ENCODE measurements around the gene OBSL1. TPM values are rescaled to one million over a fixed set of nuclear protein-coding genes. Genes with fewer than 3 reads are reported as not detected.

OBSL1 gene
- total RNA-seq, 3 donors from 2014 or later (not counting 1 experiment from before 2014, with no cell fraction given): 0.07 to 8.8 (median 0.32) TPM

DNA sequence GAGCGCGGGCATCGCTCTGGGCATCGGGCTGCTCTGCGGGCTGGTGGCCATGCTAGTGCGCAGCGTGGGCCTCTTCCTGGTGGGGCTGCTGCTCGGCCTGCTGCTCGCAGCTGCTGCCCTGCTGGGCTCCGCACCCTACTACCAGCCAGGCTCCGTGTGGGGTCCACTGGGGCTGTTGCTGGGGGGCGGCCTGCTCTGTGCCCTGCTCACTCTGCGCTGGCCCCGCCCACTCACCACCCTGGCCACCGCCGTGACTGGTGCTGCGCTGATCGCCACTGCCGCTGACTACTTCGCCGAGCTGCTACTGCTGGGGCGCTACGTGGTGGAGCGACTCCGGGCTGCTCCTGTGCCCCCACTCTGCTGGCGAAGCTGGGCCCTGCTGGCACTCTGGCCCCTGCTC, 23.7 kb downstream of the OBSL1 start:
- Mint-ChIP-seq H3K36me3 (no peaks in the 10 kb centered on the region), H3K9me3 (no peaks in the 10 kb centered on the region), H3K27ac (no peak overlapping the region), H3K4me3 (no peak overlapping the region), H3K27me3 (ENCODE audit: low read depth in 2 of 2) (peaks cover 6 to 37% of the 10 kb centered on the region in 2 donors), H3K4me1 (peaks cover 20 to 32% of the 10 kb centered on the region in 2 donors)
- 96% methylated on average over 26 of the region's 26 CpGs for WGBS (ENCODE audit: insufficient coverage)
- Histone ChIP-seq H3K4me3 (ENCODE audit: low read length) (no peak overlapping the region), H3K36me3 (ENCODE audit: control insufficient read depth, insufficient read depth, low read length) (no peaks in the 10 kb centered on the region), H3K4me1 (ENCODE audit: control insufficient read depth, insufficient read depth, low read length) (peaks cover 22% of the 10 kb centered on the region), H3K27ac (ENCODE audit: low read length) (no peak overlapping the region), H3K27me3 (ENCODE audit: control insufficient read depth, insufficient read depth, low read length) (peaks cover 13% of the 10 kb centered on the region), H3K9me3 (ENCODE audit: control insufficient read depth, insufficient read depth, low read length) (no peaks in the 10 kb centered on the region)
- DNase-seq (no peak), ATAC-seq (no peak)
- TF ChIP-seq, protein P1, sequence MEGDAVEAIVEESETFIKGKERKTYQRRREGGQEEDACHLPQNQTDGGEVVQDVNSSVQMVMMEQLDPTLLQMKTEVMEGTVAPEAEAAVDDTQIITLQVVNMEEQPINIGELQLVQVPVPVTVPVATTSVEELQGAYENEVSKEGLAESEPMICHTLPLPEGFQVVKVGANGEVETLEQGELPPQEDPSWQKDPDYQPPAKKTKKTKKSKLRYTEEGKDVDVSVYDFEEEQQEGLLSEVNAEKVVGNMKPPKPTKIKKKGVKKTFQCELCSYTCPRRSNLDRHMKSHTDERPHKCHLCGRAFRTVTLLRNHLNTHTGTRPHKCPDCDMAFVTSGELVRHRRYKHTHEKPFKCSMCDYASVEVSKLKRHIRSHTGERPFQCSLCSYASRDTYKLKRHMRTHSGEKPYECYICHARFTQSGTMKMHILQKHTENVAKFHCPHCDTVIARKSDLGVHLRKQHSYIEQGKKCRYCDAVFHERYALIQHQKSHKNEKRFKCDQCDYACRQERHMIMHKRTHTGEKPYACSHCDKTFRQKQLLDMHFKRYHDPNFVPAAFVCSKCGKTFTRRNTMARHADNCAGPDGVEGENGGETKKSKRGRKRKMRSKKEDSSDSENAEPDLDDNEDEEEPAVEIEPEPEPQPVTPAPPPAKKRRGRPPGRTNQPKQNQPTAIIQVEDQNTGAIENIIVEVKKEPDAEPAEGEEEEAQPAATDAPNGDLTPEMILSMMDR (IDR thresholded peaks at IDR 0.05): no peak
- intact Hi-C loops (cut with micrococcal nuclease): no loop called here

DNA sequence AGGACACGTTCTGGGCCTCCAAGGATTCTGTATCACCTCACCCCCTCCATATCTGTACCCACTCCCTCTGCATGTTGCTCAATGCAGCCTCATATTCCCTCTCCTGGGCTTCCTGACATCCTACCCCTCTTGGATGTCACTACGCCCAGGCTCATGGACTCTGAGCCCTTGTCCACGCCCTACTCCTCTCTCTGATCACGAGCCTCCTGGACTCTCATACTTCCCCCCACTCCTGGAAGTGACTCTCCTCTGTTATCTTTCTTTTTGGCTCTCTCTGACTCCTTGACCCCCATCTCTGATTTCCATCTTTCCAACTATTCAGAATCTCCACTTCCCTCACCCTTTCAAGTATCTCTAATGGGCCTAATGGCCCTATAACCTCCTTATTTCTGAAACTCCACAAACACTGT, 25.4 kb downstream of the OBSL1 start:
- H3K36me3 ChIP-seq (ENCODE audit: control insufficient read depth, insufficient read depth, low read length): no peaks in the 10 kb centered on the region
- H3K27me3 ChIP-seq (ENCODE audit: control insufficient read depth, insufficient read depth, low read length): peaks cover under 1% of the 10 kb centered on the region
- H3K27ac ChIP-seq (ENCODE audit: low read length): no peak overlapping the region
- Mint-ChIP-seq H3K4me1 (peaks cover 30 to 33% of the 10 kb centered on the region in 2 donors), H3K9me3 (no peaks in the 10 kb centered on the region), H3K27me3 (ENCODE audit: low read depth in 2 of 2) (peaks cover 6 to 31% of the 10 kb centered on the region in 2 donors), H3K4me3 (peak overlapping the region; percentile 14), H3K36me3 (no peaks in the 10 kb centered on the region), H3K27ac (no peak overlapping the region)
- intact Hi-C loops (cut with micrococcal nuclease): no loop called here
- TF ChIP-seq, protein P1 (IDR thresholded peaks at IDR 0.05): no peak
- no peaks in the 10 kb centered on the region for H3K9me3 ChIP-seq (ENCODE audit: control insufficient read depth, insufficient read depth, low read length)
- no peak overlapping the region for H3K4me3 ChIP-seq (ENCODE audit: low read length)
- DNase-seq (no peak), ATAC-seq (no peak)
- peaks cover 27% of the 10 kb centered on the region for H3K4me1 ChIP-seq (ENCODE audit: control insufficient read depth, insufficient read depth, low read length)
- 70% methylated on average over 4 of the region's 4 CpGs for WGBS (ENCODE audit: insufficient coverage)

- peak overlapping the region in 1 of 2 donors; percentile 84 for H3K27ac Mint-ChIP-seq
- intact Hi-C loops (cut with micrococcal nuclease): no loop called here
- peak overlapping the region; percentile 85 for H3K4me3 Mint-ChIP-seq
- Histone ChIP-seq H3K4me3 (ENCODE audit: low read length) (no peak overlapping the region), H3K36me3 (ENCODE audit: control insufficient read depth, insufficient read depth, low read length) (no peaks in the 10 kb centered on the region), H3K4me1 (ENCODE audit: control insufficient read depth, insufficient read depth, low read length) (peaks cover 29% of the 10 kb centered on the region), H3K9me3 (ENCODE audit: control insufficient read depth, insufficient read depth, low read length) (no peaks in the 10 kb centered on the region), H3K27ac (ENCODE audit: low read length) (no peak overlapping the region), H3K27me3 (ENCODE audit: control insufficient read depth, insufficient read depth, low read length) (no peaks in the 10 kb centered on the region)
- H3K27me3 Mint-ChIP-seq (ENCODE audit: low read depth in 2 of 2): peaks cover 6 to 29% of the 10 kb centered on the region in 2 donors
- H3K4me1 Mint-ChIP-seq: peaks cover 30% of the 10 kb centered on the region in 2 donors
- DNase-seq (no peak), ATAC-seq (no peak)
- no peaks in the 10 kb centered on the region for H3K36me3 Mint-ChIP-seq
- 89% methylated on average over 3 of the region's 3 CpGs for WGBS (ENCODE audit: insufficient coverage)
- no peaks in the 10 kb centered on the region for H3K9me3 Mint-ChIP-seq
- TF ChIP-seq, protein P1 (IDR thresholded peaks at IDR 0.05): no peak
Measured at GRCh38 chr2:219545295-219545942, 25.9 kb downstream of the OBSL1 start.

DNA sequence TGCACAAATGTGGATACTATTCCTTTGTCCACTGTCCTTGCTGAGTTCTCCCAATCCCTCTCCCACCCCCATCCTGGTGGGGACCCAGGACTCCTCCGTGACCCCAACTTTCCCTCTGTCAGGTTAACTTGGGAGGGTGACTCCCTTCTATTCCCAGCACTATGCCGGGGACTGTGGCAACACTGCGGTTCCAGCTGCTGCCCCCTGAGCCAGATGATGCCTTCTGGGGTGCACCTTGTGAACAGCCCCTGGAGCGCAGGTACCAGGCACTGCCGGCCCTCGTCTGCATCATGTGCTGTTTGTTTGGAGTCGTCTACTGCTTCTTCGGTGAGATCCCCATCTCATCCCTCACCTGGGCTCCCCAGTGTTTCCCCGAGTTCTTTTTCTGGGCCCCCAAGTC, 26.8 kb downstream of the OBSL1 start:
- H3K36me3 ChIP-seq (ENCODE audit: control insufficient read depth, insufficient read depth, low read length): no peaks in the 10 kb centered on the region
- Mint-ChIP-seq H3K36me3 (no peaks in the 10 kb centered on the region), H3K4me1 (peaks cover 30% of the 10 kb centered on the region in 2 donors), H3K27ac (peak overlapping the region; percentile 84 to 85), H3K9me3 (no peaks in the 10 kb centered on the region), H3K4me3 (peak overlapping the region; percentile 85), H3K27me3 (ENCODE audit: low read depth in 2 of 2) (peaks cover 6 to 29% of the 10 kb centered on the region in 2 donors)
- WGBS (ENCODE audit: insufficient coverage): 46% methylated on average over 9 of the region's 9 CpGs
- no peak overlapping the region for H3K27ac ChIP-seq (ENCODE audit: low read length)
- H3K27me3 ChIP-seq (ENCODE audit: control insufficient read depth, insufficient read depth, low read length): no peaks in the 10 kb centered on the region
- no peaks in the 10 kb centered on the region for H3K9me3 ChIP-seq (ENCODE audit: control insufficient read depth, insufficient read depth, low read length)
- intact Hi-C loops (cut with micrococcal nuclease): loop anchor here (1.0 kb wide), 1 partner anchor 8 kb away; no protein-coding TSS in a partner anchor
- DNase-seq (no peak), ATAC-seq (no peak)
- peaks cover 29% of the 10 kb centered on the region for H3K4me1 ChIP-seq (ENCODE audit: control insufficient read depth, insufficient read depth, low read length)
- TF ChIP-seq, protein P1 (IDR thresholded peaks at IDR 0.05): no peak
- no peak overlapping the region for H3K4me3 ChIP-seq (ENCODE audit: low read length)
